Thyroid gland (tissue), 4 donors: ENCODE measurements around the gene MUTYH. TPM values are rescaled to one million over a fixed set of nuclear protein-coding genes. Genes with fewer than 3 reads are reported as not detected.

Source experiments
- DNase-seq, 2 donors: peaks; one replicate each; pipeline ENCODE4 v3.0.0-alpha.2; 2019
- H3K27ac ChIP-seq, 3 donors: fragments of 200-600 bp; sonication (generic); 1 replicate in 2 of 3; 2 replicates in 1 of 3; pipeline ENCODE4 v1.5.1; 2016 to 2019; ENCODE audit warnings: mild to moderate bottlenecking in 1 of 3, moderate library complexity in 1 of 3
- H3K27me3 ChIP-seq: fragments of 200-600 bp; sonication (generic); one replicate; pipeline ENCODE4 v1.5.1; 2019
- H3K36me3 ChIP-seq, 2 donors: fragments of 200-600 bp; sonication (generic); one replicate each; pipeline ENCODE4 v1.5.1; 2016 to 2019
- H3K4me1 ChIP-seq, 2 donors: fragments of 200-600 bp; sonication (generic); one replicate each; pipeline ENCODE4 v1.5.1; 2017 to 2019
- H3K4me3 ChIP-seq, 3 donors: fragments of 200-600 bp; sonication (generic); replicated peaks in 1 of 3; 1 replicate in 2 of 3; 2 replicates in 1 of 3; pipeline ENCODE4 v1.5.1; 2016; ENCODE audit warnings: mild to moderate bottlenecking in 1 of 3
- H3K9me3 ChIP-seq: fragments of 200-600 bp; sonication (generic); one replicate; pipeline ENCODE4 v1.5.1; 2017
- POLR2A ChIP-seq, 2 donors: fragments of 450-650 bp; IDR thresholded peaks; one replicate each; pipeline ENCODE4 v1.6.1; 2017; ENCODE audit warnings: antibody characterized with exemption in 2 of 2, mild to moderate bottlenecking in 2 of 2, moderate library complexity in 1 of 2
- WGBS, 2 donors: methylation state at CpG; one replicate each; pipeline ENCODE4 v1.1.5; 2017; 5-methylcytosine and 5-hydroxymethylcytosine counted together
- intact Hi-C: fragments of 100-400 bp; cut with DNase I; formaldehyde crosslinking; loops from one replicate; pipeline ENCODE4 v1.15.1; 2023
- total RNA-seq, 4 donors: library from RNA; depleted of rRNA; stranded (reverse); fragments of >200 nt; gene quantifications; one replicate each; pipeline ENCODE4 v1.2.3, GENCODE V29; 2016
- TF ChIP-seq, protein P1 (sequence below), 6 experiments: fragments of 200-600 bp in 3 of 6; fragments of 450-650 bp in 3 of 6; sonication (generic) in 3 of 6; IDR thresholded peaks; one replicate each; pipeline ENCODE4 v1.5.1; 2016 to 2019; ENCODE audit warnings: antibody characterized with exemption in 6 of 6, mild to moderate bottlenecking in 2 of 6, inconsistent platforms in 1 of 6, moderate library complexity in 1 of 6

The MUTYH gene
- total RNA-seq, 4 donors from 2014 or later = 23.7 to 45.9 (median 31.7) TPM

- H3K4me3 ChIP-seq = no peak overlapping the region
- H3K27me3 ChIP-seq = no peaks in the 10 kb centered on the region
- no peaks in the 10 kb centered on the region for H3K9me3 ChIP-seq
- no peak for DNase-seq
- peaks cover 11 to 12% of the 10 kb centered on the region in 2 donors for H3K4me1 ChIP-seq
- intact Hi-C loops = no loop called here
- no peak overlapping the region for H3K27ac ChIP-seq
- peaks cover 13 to 18% of the 10 kb centered on the region in 2 donors for H3K36me3 ChIP-seq
- TF ChIP-seq, protein P1, sequence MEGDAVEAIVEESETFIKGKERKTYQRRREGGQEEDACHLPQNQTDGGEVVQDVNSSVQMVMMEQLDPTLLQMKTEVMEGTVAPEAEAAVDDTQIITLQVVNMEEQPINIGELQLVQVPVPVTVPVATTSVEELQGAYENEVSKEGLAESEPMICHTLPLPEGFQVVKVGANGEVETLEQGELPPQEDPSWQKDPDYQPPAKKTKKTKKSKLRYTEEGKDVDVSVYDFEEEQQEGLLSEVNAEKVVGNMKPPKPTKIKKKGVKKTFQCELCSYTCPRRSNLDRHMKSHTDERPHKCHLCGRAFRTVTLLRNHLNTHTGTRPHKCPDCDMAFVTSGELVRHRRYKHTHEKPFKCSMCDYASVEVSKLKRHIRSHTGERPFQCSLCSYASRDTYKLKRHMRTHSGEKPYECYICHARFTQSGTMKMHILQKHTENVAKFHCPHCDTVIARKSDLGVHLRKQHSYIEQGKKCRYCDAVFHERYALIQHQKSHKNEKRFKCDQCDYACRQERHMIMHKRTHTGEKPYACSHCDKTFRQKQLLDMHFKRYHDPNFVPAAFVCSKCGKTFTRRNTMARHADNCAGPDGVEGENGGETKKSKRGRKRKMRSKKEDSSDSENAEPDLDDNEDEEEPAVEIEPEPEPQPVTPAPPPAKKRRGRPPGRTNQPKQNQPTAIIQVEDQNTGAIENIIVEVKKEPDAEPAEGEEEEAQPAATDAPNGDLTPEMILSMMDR (IDR thresholded peaks at IDR 0.05) = no peak
- no peak for TF ChIP-seq POLR2A (IDR thresholded peaks at IDR 0.05)
- 90% methylated on average over 4 of the region's 4 CpGs for WGBS, 2 donors
Observed at GRCh38 chr1:45335855-45336324, 4.3 kb downstream of the MUTYH start.

DNA sequence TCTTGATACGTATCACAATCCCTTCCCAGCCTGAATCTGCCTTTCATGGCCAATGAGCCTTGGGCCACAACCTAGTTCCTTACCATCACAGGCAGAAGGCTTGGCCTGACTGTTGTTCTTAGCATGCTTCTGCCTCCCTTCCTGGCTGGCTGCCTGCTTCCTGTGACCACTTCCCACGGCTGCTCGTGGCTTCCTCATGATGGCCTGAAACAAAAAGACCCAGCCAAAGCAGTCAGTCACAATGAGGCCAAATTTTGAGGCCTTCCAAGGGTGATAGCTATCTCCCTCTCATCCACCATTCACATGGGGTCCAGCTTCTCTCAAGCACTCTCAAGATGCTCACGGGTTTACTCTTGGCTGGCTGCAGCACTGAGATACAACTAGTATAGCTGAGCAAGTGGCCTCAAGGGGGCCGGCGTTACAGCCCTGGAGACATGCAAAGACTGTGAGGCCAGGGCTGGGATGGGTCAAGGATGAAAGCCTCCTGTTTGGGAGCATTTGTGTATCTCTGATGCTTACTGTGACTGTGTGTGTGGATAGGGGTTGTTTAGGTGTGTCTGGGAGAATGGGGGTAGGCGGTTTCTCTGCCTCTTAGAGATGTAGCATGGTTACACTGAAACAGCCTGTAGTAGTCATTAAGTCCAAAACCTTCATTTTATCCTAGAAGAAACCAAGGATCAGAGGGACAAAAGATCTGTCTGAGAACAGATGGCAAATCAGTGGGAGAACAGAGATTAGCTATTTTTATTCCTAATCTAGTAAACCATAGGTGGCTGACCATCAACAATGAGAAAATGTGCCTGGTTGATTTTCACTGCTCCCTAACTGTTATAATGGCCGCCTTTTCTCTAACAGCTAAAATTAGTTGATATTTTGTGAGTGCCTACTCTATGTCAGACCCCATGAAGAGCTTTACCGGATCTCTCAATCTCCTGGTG, 5.7 kb downstream of the MUTYH start:
- Histone ChIP-seq H3K27ac (no peak overlapping the region), H3K27me3 (no peaks in the 10 kb centered on the region), H3K4me3 (no peak overlapping the region), H3K36me3 (peaks cover 13 to 22% of the 10 kb centered on the region in 2 donors), H3K4me1 (peaks cover 6 to 8% of the 10 kb centered on the region in 2 donors), H3K9me3 (no peaks in the 10 kb centered on the region)
- intact Hi-C loops = no loop called here
- 58 to 60% methylated on average over 9 of the region's 9 CpGs for WGBS, 2 donors
- DNase-seq = peak; percentile 21 to 39
- no peak for TF ChIP-seq POLR2A (IDR thresholded peaks at IDR 0.05)
- TF ChIP-seq, protein P1 (IDR thresholded peaks at IDR 0.05) = no peak

DNA sequence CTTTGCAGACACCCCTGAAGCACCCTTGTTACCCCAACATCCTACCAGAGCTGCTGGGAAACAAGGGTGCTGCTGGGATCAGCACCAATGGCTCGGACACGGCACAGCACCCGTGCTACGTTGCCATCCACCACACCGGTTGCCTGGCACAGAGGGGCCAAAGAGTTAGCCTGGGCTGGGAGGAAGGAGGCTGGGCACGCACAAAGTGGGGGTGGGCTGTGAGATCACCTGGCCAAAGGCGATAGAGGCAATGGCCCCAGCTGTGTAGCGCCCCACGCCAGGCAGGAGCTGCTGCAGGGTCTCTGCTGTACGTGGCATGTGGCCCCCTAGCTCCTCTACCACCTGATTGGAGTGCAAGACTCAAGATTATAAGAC, 7.9 kb downstream of the MUTYH start:
- H3K27me3 ChIP-seq = no peaks in the 10 kb centered on the region
- TF ChIP-seq, protein P1 (IDR thresholded peaks at IDR 0.05) = no peak
- no peak for TF ChIP-seq POLR2A (IDR thresholded peaks at IDR 0.05)
- no peak overlapping the region for H3K4me3 ChIP-seq
- H3K9me3 ChIP-seq = no peaks in the 10 kb centered on the region
- WGBS, 2 donors = 92 to 98% methylated on average over 2 to 10 of the region's 10 CpGs
- peaks cover 13 to 22% of the 10 kb centered on the region in 2 donors for H3K36me3 ChIP-seq
- no peak for DNase-seq
- no peak overlapping the region for H3K27ac ChIP-seq
- H3K4me1 ChIP-seq = peaks cover under 1 to 2% of the 10 kb centered on the region in 2 donors
- intact Hi-C loops = no loop called here

DNA sequence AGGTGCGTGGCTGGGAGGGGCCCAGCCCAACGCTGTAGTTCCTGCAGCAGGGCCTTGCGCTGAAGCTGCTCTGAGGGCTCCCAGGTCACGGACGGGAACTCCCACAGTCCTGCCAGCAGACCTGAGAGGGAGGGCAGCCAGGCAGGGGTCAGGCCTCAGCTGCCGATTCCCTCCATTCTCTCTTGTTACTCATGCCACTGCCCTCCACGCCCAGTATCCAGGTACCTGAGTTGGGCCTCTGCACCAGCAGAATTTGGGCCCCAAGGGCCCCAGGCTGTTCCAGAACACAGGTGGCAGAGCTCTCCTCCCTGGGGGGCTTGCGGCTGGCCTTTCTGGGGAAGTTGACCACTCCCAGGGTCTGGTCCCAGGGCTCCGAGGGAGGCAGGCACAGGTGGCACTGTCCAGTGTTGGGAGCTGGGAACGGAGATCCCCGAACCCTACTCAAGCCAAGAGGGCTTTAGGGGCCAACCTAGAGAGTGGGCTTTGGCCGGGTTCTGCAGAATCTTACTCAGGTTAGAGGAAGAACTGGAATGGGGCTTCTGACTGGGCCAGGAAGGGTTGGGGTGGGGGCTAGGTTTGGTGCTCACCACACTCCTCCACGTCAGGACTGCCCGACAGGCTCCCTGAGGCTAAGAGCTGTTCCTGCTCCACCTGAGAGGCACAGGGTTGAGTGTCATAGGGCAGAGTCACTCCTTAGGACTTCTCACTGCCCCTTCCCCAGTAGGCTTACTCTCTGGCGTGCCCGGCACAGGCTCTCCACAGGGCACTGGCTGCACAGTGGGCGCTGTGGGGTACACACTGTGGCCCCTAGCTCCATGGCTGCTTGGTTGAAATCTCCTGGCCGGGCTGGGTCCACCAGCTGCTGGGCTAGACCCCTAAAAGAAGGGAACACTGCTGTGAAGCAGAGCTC, 8.5 kb downstream of the MUTYH start:
- intact Hi-C loops = no loop called here
- Histone ChIP-seq H3K4me3 (no peak overlapping the region), H3K9me3 (no peaks in the 10 kb centered on the region), H3K4me1 (peaks cover 7% of the 10 kb centered on the region in 2 donors), H3K36me3 (peaks cover 13 to 22% of the 10 kb centered on the region in 2 donors), H3K27me3 (no peaks in the 10 kb centered on the region), H3K27ac (no peak overlapping the region)
- TF ChIP-seq, protein P1 (IDR thresholded peaks at IDR 0.05) = no peak
- TF ChIP-seq POLR2A (IDR thresholded peaks at IDR 0.05) = no peak
- DNase-seq = no peak
- 94 to 100% methylated on average over 7 to 12 of the region's 18 CpGs for WGBS, 2 donors
